KMS-11 (cell line): ENCODE measurements around the gene RASGEF1B.

Source experiments
- H2AFZ ChIP-seq: fragments of 200-600 bp; sonication (generic); 2 replicates; pipeline ENCODE4 v1.6.1; 2016; ENCODE audit warnings: antibody characterized with exemption, mixed run types, low read depth
- H3K27ac ChIP-seq: fragments of 200-600 bp; sonication (generic); 2 replicates; pipeline ENCODE4 v1.6.1; 2016; ENCODE audit warnings: mild to moderate bottlenecking, mixed run types
- H3K27me3 ChIP-seq: fragments of 200-600 bp; sonication (generic); 2 replicates; pipeline ENCODE4 v1.6.1; 2017; ENCODE audit warnings: mild to moderate bottlenecking, low read depth, mixed run types, moderate library complexity; ENCODE audit not compliant: insufficient read depth
- H3K36me3 ChIP-seq: fragments of 200-600 bp; sonication (generic); 2 replicates; pipeline ENCODE4 v1.6.1; 2017; ENCODE audit warnings: mild to moderate bottlenecking, mixed run types; ENCODE audit not compliant: insufficient read depth
- H3K4me1 ChIP-seq: fragments of 200-600 bp; sonication (generic); 2 replicates; pipeline ENCODE4 v1.6.1; 2016; ENCODE audit warnings: mild to moderate bottlenecking, low read depth, mixed run types; ENCODE audit not compliant: poor library complexity, severe bottlenecking
- H3K4me2 ChIP-seq: fragments of 200-600 bp; sonication (generic); 2 replicates; pipeline ENCODE4 v1.7.0; 2016; ENCODE audit warnings: mild to moderate bottlenecking, mixed run types
- H3K4me3 ChIP-seq: fragments of 200-600 bp; sonication (generic); IDR thresholded peaks from 2 replicates; pipeline ENCODE4 v1.6.1; 2017; ENCODE audit warnings: low read depth, low read length, mixed read lengths; ENCODE audit not compliant: insufficient read depth
- H3K79me2 ChIP-seq: fragments of 200-600 bp; sonication (generic); 2 replicates; pipeline ENCODE4 v1.6.1; 2016; ENCODE audit warnings: low read depth, mixed run types; ENCODE audit not compliant: insufficient read depth
- H3K9ac ChIP-seq: fragments of 200-600 bp; sonication (generic); 2 replicates; pipeline ENCODE4 v1.6.1; 2016; ENCODE audit warnings: mild to moderate bottlenecking, mixed run types
- H4K20me1 ChIP-seq: fragments of 200-600 bp; sonication (generic); 2 replicates; pipeline ENCODE4 v1.6.1; 2016; ENCODE audit warnings: mild to moderate bottlenecking, mixed run types; ENCODE audit not compliant: insufficient read depth
- TF ChIP-seq, protein P1 (sequence below): fragments of 200-600 bp; sonication (generic); conservative IDR thresholded peaks from 2 replicates; pipeline ENCODE4 v1.6.1; 2017; ENCODE audit warnings: low read depth, mild to moderate bottlenecking, antibody characterized with exemption, low read length, moderate library complexity, mixed read lengths

RASGEF1B gene

DNA sequence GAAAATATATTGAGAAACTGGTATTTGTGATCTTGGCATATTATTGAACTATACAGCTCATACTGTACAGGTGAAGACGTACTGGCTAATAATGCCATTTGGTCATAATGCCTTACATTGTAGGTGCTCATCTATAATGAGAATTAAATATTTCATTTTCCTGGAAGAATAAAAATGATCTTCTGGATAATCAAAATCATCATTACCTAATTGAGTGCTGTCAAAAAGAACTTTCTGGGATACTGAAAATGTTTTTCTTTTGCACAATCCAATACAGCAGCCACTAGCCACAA lies 4.1 kb downstream of the RASGEF1B start:
- Histone ChIP-seq H2AFZ (no peak overlapping the region), H3K4me3 (no peak overlapping the region), H3K36me3 (no peaks in the 10 kb centered on the region), H3K4me1 (peaks cover 65% of the 10 kb centered on the region), H3K79me2 (peaks cover 88% of the 10 kb centered on the region), H3K4me2 (peak overlapping the region; percentile 72), H4K20me1 (0 out of 2 replicates have a peak, but pooled peaks cover 4% of the 10 kb centered on the region), H3K27ac (no peak overlapping the region; the same call in 1 of the 2 replicates), H3K9ac (no peak overlapping the region), H3K27me3 (no peaks in the 10 kb centered on the region)
- TF ChIP-seq, protein P1, sequence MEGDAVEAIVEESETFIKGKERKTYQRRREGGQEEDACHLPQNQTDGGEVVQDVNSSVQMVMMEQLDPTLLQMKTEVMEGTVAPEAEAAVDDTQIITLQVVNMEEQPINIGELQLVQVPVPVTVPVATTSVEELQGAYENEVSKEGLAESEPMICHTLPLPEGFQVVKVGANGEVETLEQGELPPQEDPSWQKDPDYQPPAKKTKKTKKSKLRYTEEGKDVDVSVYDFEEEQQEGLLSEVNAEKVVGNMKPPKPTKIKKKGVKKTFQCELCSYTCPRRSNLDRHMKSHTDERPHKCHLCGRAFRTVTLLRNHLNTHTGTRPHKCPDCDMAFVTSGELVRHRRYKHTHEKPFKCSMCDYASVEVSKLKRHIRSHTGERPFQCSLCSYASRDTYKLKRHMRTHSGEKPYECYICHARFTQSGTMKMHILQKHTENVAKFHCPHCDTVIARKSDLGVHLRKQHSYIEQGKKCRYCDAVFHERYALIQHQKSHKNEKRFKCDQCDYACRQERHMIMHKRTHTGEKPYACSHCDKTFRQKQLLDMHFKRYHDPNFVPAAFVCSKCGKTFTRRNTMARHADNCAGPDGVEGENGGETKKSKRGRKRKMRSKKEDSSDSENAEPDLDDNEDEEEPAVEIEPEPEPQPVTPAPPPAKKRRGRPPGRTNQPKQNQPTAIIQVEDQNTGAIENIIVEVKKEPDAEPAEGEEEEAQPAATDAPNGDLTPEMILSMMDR: peak; percentile 44

DNA sequence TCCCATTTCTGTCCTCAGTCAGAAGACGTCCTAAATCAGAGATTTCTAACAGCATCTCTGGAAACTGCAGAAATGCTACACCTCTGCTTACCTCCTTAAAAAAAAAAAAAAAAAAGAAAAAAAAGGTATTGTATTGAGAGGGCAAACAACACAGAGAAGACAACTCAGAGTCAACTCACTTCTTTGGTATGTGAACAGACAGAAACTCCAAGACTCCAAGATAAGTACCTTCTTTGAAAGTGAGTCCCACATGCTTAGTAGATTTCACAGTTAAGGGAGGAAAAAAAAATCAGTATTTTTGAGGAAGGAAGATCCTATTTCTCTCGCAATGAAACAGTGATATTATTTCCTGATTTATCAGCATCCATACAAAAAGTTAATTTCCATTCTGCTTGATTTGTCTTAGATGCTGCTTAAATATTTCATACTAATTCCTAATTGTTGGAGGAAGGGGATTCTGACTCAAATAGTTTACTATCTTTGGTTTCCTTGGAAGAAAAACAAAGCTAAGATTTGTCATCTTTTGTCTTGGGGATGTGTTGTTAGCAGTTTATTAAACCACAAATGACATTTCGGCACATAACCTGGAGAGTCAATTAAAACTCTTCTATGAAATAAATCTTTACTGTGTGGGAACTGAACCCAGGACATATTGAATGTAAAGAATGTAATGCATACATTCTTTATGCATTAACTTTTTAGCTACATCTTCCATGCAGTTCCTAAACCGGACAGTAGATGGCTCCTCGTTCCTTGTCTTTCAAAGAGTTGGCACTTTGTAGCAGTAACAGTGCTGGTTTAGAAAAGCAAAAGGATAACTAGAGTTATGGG lies 4.7 kb downstream of the RASGEF1B start:
- peaks cover 94% of the 10 kb centered on the region for H3K79me2 ChIP-seq
- no peaks in the 10 kb centered on the region for H3K36me3 ChIP-seq
- H3K27me3 ChIP-seq: no peaks in the 10 kb centered on the region
- H4K20me1 ChIP-seq: 0 out of 2 replicates have a peak, but pooled peaks cover 4% of the 10 kb centered on the region
- no peak overlapping the region for H3K4me3 ChIP-seq
- H3K4me1 ChIP-seq: peaks cover 67% of the 10 kb centered on the region
- no peak overlapping the region for H2AFZ ChIP-seq
- peak overlapping the region; percentile 72; the same call in 1 of the 2 replicates for H3K4me2 ChIP-seq
- no peak overlapping the region for H3K27ac ChIP-seq
- no peak overlapping the region for H3K9ac ChIP-seq
- TF ChIP-seq, protein P1: peak; percentile 98

DNA sequence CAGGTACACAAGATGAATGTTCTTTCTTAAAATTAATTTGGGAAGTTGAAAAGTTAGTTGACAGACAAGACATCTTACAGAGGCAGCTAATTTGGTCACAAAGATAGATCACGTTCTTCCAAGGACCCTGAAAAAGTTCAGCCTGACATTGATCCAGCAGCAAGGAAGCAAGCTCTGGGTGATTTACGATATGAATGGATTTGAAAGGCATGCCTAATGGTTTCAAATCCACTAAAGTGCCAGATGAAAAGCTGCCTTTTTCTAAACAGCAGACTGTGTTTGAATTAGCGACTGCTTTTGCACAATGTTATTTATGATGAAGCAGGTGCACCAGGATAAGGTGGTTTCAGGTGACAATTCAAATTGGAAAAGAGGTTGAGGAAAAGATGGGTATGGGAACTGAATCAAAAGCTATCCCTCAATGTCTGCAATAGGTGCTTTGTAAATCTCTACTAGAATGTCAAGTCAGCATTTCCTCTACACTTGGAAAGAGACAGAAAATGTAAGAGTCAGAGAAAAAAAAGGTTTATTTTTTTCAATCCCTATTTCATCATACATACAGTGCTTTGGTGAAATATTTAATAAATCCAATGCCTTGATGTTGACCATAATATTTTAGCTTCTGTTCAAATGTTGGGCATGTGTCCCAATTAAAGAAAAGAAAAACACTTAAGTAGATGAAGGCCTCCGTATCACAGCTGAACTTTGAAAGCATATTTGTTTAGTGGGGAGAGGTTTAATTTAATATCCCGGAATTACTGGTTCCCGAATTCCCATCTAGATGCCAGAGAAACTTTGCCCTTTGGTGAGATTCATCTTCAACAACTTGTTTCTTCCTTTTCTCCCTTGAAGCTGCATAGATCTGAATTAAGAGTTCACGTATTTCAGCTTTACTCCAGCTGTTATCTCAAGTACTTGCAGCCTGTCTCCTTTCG lies 6.0 kb downstream of the RASGEF1B start:
- TF ChIP-seq, protein P1: no peak

DNA sequence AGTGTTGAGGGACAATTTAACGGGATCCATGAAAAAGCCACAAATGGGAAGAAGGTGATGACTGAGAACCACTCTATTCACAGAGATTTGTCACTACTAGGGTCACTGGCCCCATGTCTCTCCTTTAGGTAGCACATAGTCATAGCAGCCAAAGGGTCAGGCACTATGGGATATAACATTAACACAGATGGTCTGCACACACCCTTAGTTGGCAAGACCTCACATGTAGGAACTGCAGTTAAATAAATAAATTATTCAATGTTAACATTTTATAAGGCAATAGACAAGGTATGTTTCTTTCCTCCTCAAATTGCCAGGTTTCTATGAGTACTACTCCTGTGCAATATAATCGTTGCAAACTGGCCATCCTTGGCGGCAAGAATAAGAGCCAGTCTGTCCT lies 10.9 kb downstream of the RASGEF1B start:
- Histone ChIP-seq H3K9ac (no peak overlapping the region), H2AFZ (no peak overlapping the region), H3K27me3 (no peaks in the 10 kb centered on the region), H3K4me1 (peaks cover 63% of the 10 kb centered on the region), H3K79me2 (peaks cover 62% of the 10 kb centered on the region), H3K36me3 (no peaks in the 10 kb centered on the region), H4K20me1 (peaks cover 4% of the 10 kb centered on the region; the same call in 1 of the 2 replicates), H3K4me2 (no peak overlapping the region), H3K4me3 (no peak overlapping the region), H3K27ac (no peak overlapping the region)
- TF ChIP-seq, protein P1: no peak

More for the DNA sequence above, 6.0 kb downstream of the RASGEF1B start:
- Histone ChIP-seq H3K27me3 (no peaks in the 10 kb centered on the region), H3K4me2 (no peak overlapping the region), H3K4me1 (peaks cover 81% of the 10 kb centered on the region), H3K79me2 (peaks cover 99% of the 10 kb centered on the region), H4K20me1 (0 out of 2 replicates have a peak, but pooled peaks cover 4% of the 10 kb centered on the region), H3K36me3 (no peaks in the 10 kb centered on the region), H2AFZ (no peak overlapping the region), H3K9ac (no peak overlapping the region), H3K4me3 (no peak overlapping the region), H3K27ac (no peak overlapping the region)
